PC-9 (cell line): ENCODE results near the gene MT1E. TPM values are rescaled to one million over a fixed set of nuclear protein-coding genes. Genes with fewer than 3 reads are reported as not detected.

Experiments
- BruUV-seq: library from RNA; stranded (reverse); fragments of 400-500 nt; replicated peaks from 2 replicates; lab custom pipeline; 2021; lab: Mats Ljungman, UMichigan
- CTCF ChIA-PET: fragments of 300-600 bp; sonication (Branson Sonifier 250); formaldehyde crosslinking; loops from one replicate; lab custom pipeline; 2022; ENCODE audit warnings: antibody characterized with exemption; lab: Charles Lee
- POLR2A ChIA-PET: fragments of 300-600 bp; sonication (Branson Sonifier 250); formaldehyde crosslinking; loops from one replicate; lab custom pipeline; 2022; ENCODE audit warnings: antibody characterized with exemption; ENCODE audit not compliant: unreplicated experiment; lab: Charles Lee
- DNase-seq, 2 experiments: peaks; one replicate each; pipeline versions ENCODE4 v3.0.0 to v3.0.0-alpha.2; 2015 to 2022; ENCODE audit warnings: mixed read lengths in 1 of 2
- H2AFZ ChIP-seq: fragments of 200-600 bp; sonication (generic); 2 replicates; pipeline ENCODE4 v1.8.1; 2017; ENCODE audit warnings: antibody characterized with exemption
- H3F3A ChIP-seq: fragments of 200-600 bp; sonication (generic); 2 replicates; pipeline ENCODE4 v1.8.1; 2017; ENCODE audit warnings: antibody characterized with exemption, mild to moderate bottlenecking, low read depth; ENCODE audit not compliant: insufficient read depth
- H3K27ac ChIP-seq: fragments of 200-600 bp; sonication (generic); 2 replicates; pipeline ENCODE4 v1.6.1; 2016; ENCODE audit warnings: mixed run types
- H3K27me3 ChIP-seq: fragments of 200-600 bp; sonication (generic); 2 replicates; pipeline ENCODE4 v1.6.1; 2016; ENCODE audit warnings: low read depth, mixed run types; ENCODE audit not compliant: insufficient read depth
- H3K36me3 ChIP-seq: fragments of 200-600 bp; sonication (generic); 2 replicates; pipeline ENCODE4 v1.6.1; 2016; ENCODE audit warnings: low read depth, mixed run types
- H3K4me1 ChIP-seq: fragments of 200-600 bp; sonication (generic); replicated peaks from 2 replicates; pipeline ENCODE4 v1.6.1; 2016; ENCODE audit warnings: mixed run types; ENCODE audit not compliant: insufficient read depth
- H3K4me2 ChIP-seq: fragments of 200-600 bp; sonication (generic); 2 replicates; pipeline ENCODE4 v1.6.1; 2017; ENCODE audit warnings: mixed run types
- H3K4me3 ChIP-seq: fragments of 200-600 bp; sonication (generic); 2 replicates; pipeline ENCODE4 v1.6.1; 2016; ENCODE audit warnings: mixed run types
- H3K79me2 ChIP-seq: fragments of 200-600 bp; sonication (generic); 2 replicates; pipeline ENCODE4 v1.6.1; 2017; ENCODE audit warnings: low read depth, mixed run types
- H3K9me2 ChIP-seq: fragments of 200-600 bp; sonication (generic); 2 replicates; pipeline ENCODE4 v1.8.1; 2017; ENCODE audit warnings: mild to moderate bottlenecking; ENCODE audit not compliant: insufficient read depth
- H3K9me3 ChIP-seq: fragments of 200-600 bp; sonication (generic); 2 replicates; pipeline ENCODE4 v1.8.1; 2016; ENCODE audit warnings: low read depth; ENCODE audit not compliant: insufficient read depth
- H4K20me1 ChIP-seq: fragments of 200-600 bp; sonication (generic); 2 replicates; pipeline ENCODE4 v1.8.1; 2017; ENCODE audit not compliant: insufficient read depth
- EZH2 ChIP-seq: fragments of 200-600 bp; sonication (generic); IDR thresholded peaks from 2 replicates; pipeline ENCODE4 v1.8.0; 2017; ENCODE audit warnings: antibody characterized with exemption, low read depth
- intact Hi-C: fragments of 100-400 bp; cut with micrococcal nuclease; formaldehyde crosslinking; loops from one replicate; pipeline ENCODE4 v1.10.0; 2022; ENCODE audit not compliant: unreplicated experiment
- total RNA-seq: library from RNA; stranded (reverse); gene quantifications from 2 replicates; pipeline ENCODE4 v1.2.3, GENCODE V29; 2021
- TF ChIP-seq, protein P1 (sequence below): fragments of 200-600 bp; sonication (generic); conservative IDR thresholded peaks from 2 replicates; pipeline ENCODE4 v1.6.1; 2017; ENCODE audit warnings: mixed run types, antibody characterized with exemption, mild to moderate bottlenecking, moderate library complexity

Gene MT1E
- total RNA-seq, 1 experiment from 2014 or later: 22.0 TPM

DNA sequence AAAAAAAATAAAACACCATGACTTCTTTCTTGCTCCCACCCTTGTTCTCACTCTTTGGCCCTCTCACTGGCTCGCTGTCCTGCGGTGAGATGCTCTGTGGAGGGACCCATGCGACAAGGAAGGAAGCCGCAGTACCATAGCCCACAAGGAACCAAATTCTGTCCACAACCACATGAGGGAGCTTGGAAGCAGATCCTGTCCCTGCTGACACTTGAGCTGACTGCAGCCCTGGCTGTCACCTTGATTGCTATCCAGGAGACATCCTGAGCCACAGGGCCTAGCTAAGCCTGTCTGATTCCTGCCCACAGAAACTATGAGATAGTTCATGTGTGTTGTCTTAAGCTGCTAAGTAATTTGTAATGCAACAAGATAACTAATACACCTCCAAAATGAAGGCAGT, 22.0 kb upstream of the MT1E start:
- intact Hi-C loops: loop anchor here (10.0 kb wide), 1 partner anchor 269 kb away; no protein-coding TSS in a partner anchor
- Histone ChIP-seq H3K36me3 (no peaks in the 10 kb centered on the region), H3K27ac (no peak overlapping the region), H3K27me3 (no peaks in the 10 kb centered on the region), H3K4me2 (no peak overlapping the region), H3K9me2 (no peaks in the 10 kb centered on the region), H3K9me3 (no peaks in the 10 kb centered on the region), H3K79me2 (no peaks in the 10 kb centered on the region; the same call in 1 of the 2 replicates), H3F3A (peaks cover 41% of the 10 kb centered on the region), H2AFZ (no peak overlapping the region), H4K20me1 (no peaks in the 10 kb centered on the region), H3K4me1 (peaks cover 46% of the 10 kb centered on the region), H3K4me3 (no peak overlapping the region)
- no TSS peak for BruUV-seq
- ChIA-PET POLR2A (interaction anchor here (0.6 to 0.7 kb wide), 2 partner anchors 97 to 259 kb away, joined by 7 to 11 read pairs; no protein-coding TSS in a partner anchor), CTCF (interaction anchor here (0.5 to 1.4 kb wide), 7 partner anchors 12 to 901 kb away, joined by 3 to 14 read pairs (median 5); partner anchors contain the start of gene MT1F)
- TF ChIP-seq, protein P1, sequence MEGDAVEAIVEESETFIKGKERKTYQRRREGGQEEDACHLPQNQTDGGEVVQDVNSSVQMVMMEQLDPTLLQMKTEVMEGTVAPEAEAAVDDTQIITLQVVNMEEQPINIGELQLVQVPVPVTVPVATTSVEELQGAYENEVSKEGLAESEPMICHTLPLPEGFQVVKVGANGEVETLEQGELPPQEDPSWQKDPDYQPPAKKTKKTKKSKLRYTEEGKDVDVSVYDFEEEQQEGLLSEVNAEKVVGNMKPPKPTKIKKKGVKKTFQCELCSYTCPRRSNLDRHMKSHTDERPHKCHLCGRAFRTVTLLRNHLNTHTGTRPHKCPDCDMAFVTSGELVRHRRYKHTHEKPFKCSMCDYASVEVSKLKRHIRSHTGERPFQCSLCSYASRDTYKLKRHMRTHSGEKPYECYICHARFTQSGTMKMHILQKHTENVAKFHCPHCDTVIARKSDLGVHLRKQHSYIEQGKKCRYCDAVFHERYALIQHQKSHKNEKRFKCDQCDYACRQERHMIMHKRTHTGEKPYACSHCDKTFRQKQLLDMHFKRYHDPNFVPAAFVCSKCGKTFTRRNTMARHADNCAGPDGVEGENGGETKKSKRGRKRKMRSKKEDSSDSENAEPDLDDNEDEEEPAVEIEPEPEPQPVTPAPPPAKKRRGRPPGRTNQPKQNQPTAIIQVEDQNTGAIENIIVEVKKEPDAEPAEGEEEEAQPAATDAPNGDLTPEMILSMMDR: peak; percentile 59; the same call in 1 of the 2 replicates
- no peak for TF ChIP-seq EZH2
- peak in 1 of 2 experiments; percentile 61 for DNase-seq

DNA sequence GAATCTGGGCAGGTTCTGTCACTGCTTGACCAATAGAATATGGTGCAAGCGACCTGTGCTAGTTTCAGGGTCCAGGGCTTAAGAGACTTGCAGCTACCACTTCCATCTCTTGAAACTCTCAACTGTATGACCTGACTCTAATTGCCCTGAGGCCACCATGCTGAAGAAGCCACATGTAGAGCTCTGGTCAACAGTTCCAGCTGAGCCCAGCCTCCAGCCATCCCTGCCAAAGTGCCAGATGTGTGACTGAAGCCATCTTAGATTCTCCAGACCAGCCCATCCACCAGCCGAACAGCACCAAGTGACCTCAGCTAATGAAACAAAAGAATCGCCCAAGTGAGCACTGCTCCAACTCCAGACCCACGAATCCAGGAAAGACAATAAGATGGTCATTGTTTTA, 20.6 kb upstream of the MT1E start:
- DNase-seq: no peak
- H3K79me2 ChIP-seq: no peaks in the 10 kb centered on the region; the same call in 1 of the 2 replicates
- H3K4me1 ChIP-seq: peaks cover 60% of the 10 kb centered on the region
- no peaks in the 10 kb centered on the region for H4K20me1 ChIP-seq
- no peak for TF ChIP-seq EZH2
- TF ChIP-seq, protein P1: no peak
- peak overlapping the region; percentile 95 for H3K27ac ChIP-seq
- ChIA-PET CTCF (interaction anchor here (0.6 kb wide), 1 partner anchor 487 kb away, joined by 9 read pairs; the partner anchor contains the start of gene CPNE2), POLR2A (no interaction called here)
- intact Hi-C loops: loop anchor here (5.0 to 10.0 kb wide), 2 partner anchors 270 to 1133 kb away; no protein-coding TSS in a partner anchor
- no peak overlapping the region for H3K4me2 ChIP-seq
- H2AFZ ChIP-seq: no peak overlapping the region
- BruUV-seq: no TSS peak
- no peak overlapping the region for H3K4me3 ChIP-seq
- peaks cover 51% of the 10 kb centered on the region for H3F3A ChIP-seq
- H3K27me3 ChIP-seq: no peaks in the 10 kb centered on the region
- H3K9me3 ChIP-seq: no peaks in the 10 kb centered on the region
- no peaks in the 10 kb centered on the region for H3K36me3 ChIP-seq
- no peaks in the 10 kb centered on the region for H3K9me2 ChIP-seq

DNA sequence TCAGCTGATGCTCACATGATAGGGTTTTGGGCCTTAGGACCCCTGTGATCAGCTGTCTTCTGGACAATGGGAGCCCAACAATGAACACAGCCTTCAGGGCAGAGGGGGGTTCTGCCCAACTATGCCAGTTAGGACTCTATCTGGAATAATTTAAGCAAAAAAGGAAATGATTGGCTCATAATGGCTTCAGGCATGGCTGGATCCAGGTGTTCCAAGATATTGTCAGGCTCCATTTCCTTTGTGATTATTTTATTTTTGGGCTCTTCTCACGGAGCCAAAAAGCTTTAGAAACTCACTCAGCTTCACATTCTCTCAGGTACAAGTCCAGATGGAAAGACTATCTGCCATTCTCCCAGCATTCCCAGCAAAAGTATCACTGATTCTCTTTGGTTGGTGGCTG, 20.1 kb upstream of the MT1E start:
- BruUV-seq: no TSS peak
- no peak overlapping the region for H3K4me3 ChIP-seq
- H3K79me2 ChIP-seq: no peaks in the 10 kb centered on the region; the same call in 1 of the 2 replicates
- H3K27me3 ChIP-seq: no peaks in the 10 kb centered on the region
- ChIA-PET CTCF (interaction anchor here (1.0 kb wide), 1 partner anchor 29 kb away, joined by 4 read pairs; no protein-coding TSS in a partner anchor), POLR2A (no interaction called here)
- no peak overlapping the region for H2AFZ ChIP-seq
- no peaks in the 10 kb centered on the region for H3K36me3 ChIP-seq
- DNase-seq: no peak
- TF ChIP-seq, protein P1: no peak
- no peak for TF ChIP-seq EZH2
- H3K9me3 ChIP-seq: no peaks in the 10 kb centered on the region
- H3K4me2 ChIP-seq: peak overlapping the region; percentile 90
- intact Hi-C loops: loop anchor here (5.0 to 10.0 kb wide), 2 partner anchors 271 to 1133 kb away; no protein-coding TSS in a partner anchor
- peaks cover 56% of the 10 kb centered on the region for H3F3A ChIP-seq
- no peaks in the 10 kb centered on the region for H3K9me2 ChIP-seq
- H4K20me1 ChIP-seq: no peaks in the 10 kb centered on the region
- H3K27ac ChIP-seq: peak overlapping the region; percentile 95
- H3K4me1 ChIP-seq: peaks cover 60% of the 10 kb centered on the region
